Endodermal cell (in vitro differentiated cells): ENCODE data around the gene RESF1. TPM values are rescaled to one million over a fixed set of nuclear protein-coding genes. Genes with fewer than 3 reads are reported as not detected.

Source experiments
- DNase-seq: peaks from one replicate; pipeline ENCODE4 v3.0.0-alpha.2; 2017
- H3K27ac ChIP-seq: 2 replicates; pipeline ENCODE4 v1.5.1; 2013; ENCODE audit warnings: mild to moderate bottlenecking, low read depth, low read length, moderate library complexity
- H3K27me3 ChIP-seq: 2 replicates; pipeline ENCODE4 v1.6.1; 2013; ENCODE audit warnings: mild to moderate bottlenecking, low read length, moderate library complexity; ENCODE audit not compliant: insufficient read depth, control insufficient read depth, poor library complexity, severe bottlenecking
- H3K36me3 ChIP-seq: 2 replicates; pipeline ENCODE4 v1.7.0; 2013; ENCODE audit warnings: mild to moderate bottlenecking, low read length, moderate library complexity; ENCODE audit not compliant: control insufficient read depth, insufficient read depth
- H3K4me1 ChIP-seq: one replicate; pipeline ENCODE4 v1.7.0; 2013; ENCODE audit warnings: low read length; ENCODE audit not compliant: control insufficient read depth, insufficient read depth
- H3K4me3 ChIP-seq: 2 replicates; pipeline ENCODE4 v1.5.1; 2013; ENCODE audit warnings: mild to moderate bottlenecking, low read length, moderate library complexity
- H3K9ac ChIP-seq: 2 replicates; pipeline ENCODE4 v1.6.1; 2013; ENCODE audit warnings: mild to moderate bottlenecking, low read length, moderate library complexity; ENCODE audit not compliant: poor library complexity, severe bottlenecking; ENCODE audit errors: extremely low read depth
- H3K9me3 ChIP-seq: 2 replicates; pipeline ENCODE4 v1.6.1; 2013; ENCODE audit warnings: mild to moderate bottlenecking, low read length, moderate library complexity; ENCODE audit not compliant: control insufficient read depth
- H3K27ac Mint-ChIP-seq: 2 replicates; pipeline ENCODE4 v1.8.0; 2020; ENCODE audit warnings: mixed read lengths
- H3K27me3 Mint-ChIP-seq: 2 replicates; pipeline ENCODE4 v1.8.0; 2021; ENCODE audit warnings: mild to moderate bottlenecking, mixed read lengths; ENCODE audit not compliant: insufficient read depth
- H3K36me3 Mint-ChIP-seq: 2 replicates; pipeline ENCODE4 v1.8.0; 2020; ENCODE audit warnings: low read depth, mixed read lengths
- H3K4me1 Mint-ChIP-seq: 2 replicates; pipeline ENCODE4 v1.8.0; 2020; ENCODE audit warnings: mixed read lengths
- H3K4me3 Mint-ChIP-seq: 2 replicates; pipeline ENCODE4 v1.8.0; 2020; ENCODE audit warnings: mild to moderate bottlenecking, moderate library complexity, mixed read lengths
- H3K9me3 Mint-ChIP-seq: 2 replicates; pipeline ENCODE4 v1.8.0; 2020; ENCODE audit warnings: mild to moderate bottlenecking, mixed read lengths
- CTCF ChIP-seq: fragments of 200-600 bp; sonication (generic); conservative IDR thresholded peaks from 2 replicates; pipeline ENCODE4 v1.5.0; 2021; ENCODE audit warnings: antibody characterized with exemption, mild to moderate bottlenecking
- WGBS, 2 experiments: methylation state at CpG; one replicate each; pipeline versions ENCODE4 v1.1.5 to v1.1.7; 2013; ENCODE audit warnings: missing lambda C conversion rate in 2 of 2, mixed read lengths in 1 of 2; ENCODE audit not compliant: insufficient coverage in 1 of 2, insufficient read length in 1 of 2; 5-methylcytosine and 5-hydroxymethylcytosine counted together
- total RNA-seq, 2 donors: library from RNA; stranded (reverse); fragmentation: NEBNext Ultra II Directional in 1 of 2; extraction: Animal tissue kit (Norgen Biotek cat#: 25700) in 1 of 2; gene quantifications; 2 replicates in 1 of 2; 3 replicates in 1 of 2; pipeline ENCODE4 v1.2.1, GENCODE V29; 2021

The RESF1 gene
- total RNA-seq, 2 donors from 2014 or later, result 152 to 201 TPM

- H3K36me3 ChIP-seq, result no peaks in the 10 kb centered on the region
- DNase-seq, result no peak
- peaks cover 10% of the 10 kb centered on the region for H3K36me3 Mint-ChIP-seq
- H3K9me3 ChIP-seq, result peaks cover 41% of the 10 kb centered on the region
- no peak overlapping the region for H3K27ac Mint-ChIP-seq
- peak overlapping the region; percentile 68 for H3K4me3 ChIP-seq
- H3K27me3 ChIP-seq, result no peaks in the 10 kb centered on the region
- H3K4me3 Mint-ChIP-seq, result no peak overlapping the region
- 97 to 100% methylated on average over 1 of the region's 1 CpG for WGBS, 2 experiments
- H3K9ac ChIP-seq, result no peak overlapping the region
- no peak overlapping the region for H3K27ac ChIP-seq
- no peaks in the 10 kb centered on the region for H3K4me1 ChIP-seq
- H3K9me3 Mint-ChIP-seq, result peaks cover 69% of the 10 kb centered on the region
- no peaks in the 10 kb centered on the region for H3K27me3 Mint-ChIP-seq
- no peaks in the 10 kb centered on the region for H3K4me1 Mint-ChIP-seq
- no peak for TF ChIP-seq CTCF
Observed at GRCh38 chr12:31922341-31923062, 36.7 kb upstream of the RESF1 start.

- H3K27me3 ChIP-seq, result no peaks in the 10 kb centered on the region
- 84 to 92% methylated on average over 2 of the region's 2 CpGs for WGBS, 2 experiments
- no peak for DNase-seq
- Mint-ChIP-seq H3K27me3 (no peaks in the 10 kb centered on the region), H3K9me3 (peaks cover 69% of the 10 kb centered on the region), H3K4me3 (no peak overlapping the region), H3K4me1 (no peaks in the 10 kb centered on the region), H3K27ac (no peak overlapping the region), H3K36me3 (peaks cover 10% of the 10 kb centered on the region)
- no peak for TF ChIP-seq CTCF
- no peaks in the 10 kb centered on the region for H3K4me1 ChIP-seq
- peak overlapping the region; percentile 68 for H3K4me3 ChIP-seq
- no peaks in the 10 kb centered on the region for H3K36me3 ChIP-seq
- H3K9me3 ChIP-seq, result peaks cover 41% of the 10 kb centered on the region
- no peak overlapping the region for H3K27ac ChIP-seq
- H3K9ac ChIP-seq, result no peak overlapping the region
Observed at GRCh38 chr12:31923063-31923412, 36.2 kb upstream of the RESF1 start.

DNA sequence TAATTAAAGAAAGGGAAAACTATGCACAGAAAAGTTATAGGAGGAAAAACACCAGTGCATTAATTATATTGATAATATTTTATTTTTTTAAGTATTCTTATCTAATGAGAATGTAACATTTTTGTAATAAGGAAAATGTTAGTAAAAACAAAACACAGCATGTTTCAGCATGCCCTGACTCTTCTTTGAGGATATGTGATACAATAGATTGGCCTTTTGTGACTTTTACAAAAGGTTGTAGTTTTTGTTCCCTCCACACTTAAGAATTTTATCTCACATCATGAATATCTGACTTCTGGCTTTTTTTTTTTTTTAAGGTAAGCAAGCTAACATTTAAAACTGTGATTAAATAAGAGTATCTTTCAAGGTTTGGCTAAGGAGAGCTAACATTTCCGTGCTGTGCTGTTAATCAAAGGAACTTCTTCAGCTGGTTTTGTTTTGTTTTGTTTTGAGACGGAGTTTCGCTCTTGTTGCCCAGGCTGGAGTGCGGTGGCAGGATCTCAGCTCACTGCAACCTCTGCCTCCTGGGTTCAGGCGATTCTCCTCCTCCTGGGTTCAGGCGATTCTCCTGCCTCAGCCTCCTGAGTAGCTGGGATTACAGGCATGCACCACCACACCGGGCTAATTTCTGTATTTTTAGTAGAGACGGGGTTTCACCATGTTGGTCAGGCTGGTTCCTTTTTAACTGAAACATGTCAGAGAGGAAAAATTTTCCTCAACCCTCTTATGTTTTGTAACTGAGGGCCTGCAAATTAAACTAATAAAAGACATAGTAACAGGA, 30.8 kb upstream of the RESF1 start:
- peaks cover 5% of the 10 kb centered on the region for H3K4me1 Mint-ChIP-seq
- H3K4me3 ChIP-seq, result no peak overlapping the region
- H3K9me3 ChIP-seq, result peaks cover 7% of the 10 kb centered on the region
- H3K9ac ChIP-seq, result no peak overlapping the region
- peaks cover 44% of the 10 kb centered on the region for H3K9me3 Mint-ChIP-seq
- H3K4me1 ChIP-seq, result no peaks in the 10 kb centered on the region
- H3K36me3 Mint-ChIP-seq, result no peaks in the 10 kb centered on the region
- no peak for DNase-seq
- H3K27me3 ChIP-seq, result no peaks in the 10 kb centered on the region
- no peak overlapping the region for H3K4me3 Mint-ChIP-seq
- no peak overlapping the region for H3K27ac ChIP-seq
- H3K27ac Mint-ChIP-seq, result no peak overlapping the region
- WGBS, 2 experiments, result 90 to 92% methylated on average over 4 to 8 of the region's 8 CpGs
- no peaks in the 10 kb centered on the region for H3K36me3 ChIP-seq
- no peaks in the 10 kb centered on the region for H3K27me3 Mint-ChIP-seq
- TF ChIP-seq CTCF, result no peak
